ENCODE data around the gene GUCA1A. TPM values are rescaled to one million over a fixed set of nuclear protein-coding genes. Genes with fewer than 3 reads are reported as not detected.
"Not testable (repeated sequence)": the region's sequence is repeated elsewhere in the genome, so short reads cannot be mapped to it uniquely, and the experiment has no call there.

Gene GUCA1A
- total RNA-seq, 3 donors from 2014 or later (not counting 1 experiment from before 2014, with no cell fraction given) = not detected

GRCh38 chr6:42165016-42165415, 8.1 kb upstream of the GUCA1A start:
- Mint-ChIP-seq H3K27ac (no peak overlapping the region), H3K4me1 (peaks cover 0 to 5% of the 10 kb centered on the region in 2 donors), H3K36me3 (no peaks in the 10 kb centered on the region), H3K9me3 (no peaks in the 10 kb centered on the region), H3K4me3 (no peak overlapping the region), H3K27me3 (ENCODE audit: low read depth in 2 of 2) (peaks cover 7 to 16% of the 10 kb centered on the region in 2 donors)
- DNase-seq (no peak), ATAC-seq (no peak)
- no peaks in the 10 kb centered on the region for H3K36me3 ChIP-seq (ENCODE audit: control insufficient read depth, insufficient read depth, low read length)
- no peaks in the 10 kb centered on the region for H3K27me3 ChIP-seq (ENCODE audit: control insufficient read depth, insufficient read depth, low read length)
- no peak overlapping the region for H3K27ac ChIP-seq (ENCODE audit: low read length)
- TF ChIP-seq CTCF (IDR thresholded peaks at IDR 0.05) = no peak
- H3K4me1 ChIP-seq (ENCODE audit: control insufficient read depth, insufficient read depth, low read length) = no peaks in the 10 kb centered on the region
- no peak overlapping the region for H3K4me3 ChIP-seq (ENCODE audit: low read length)
- intact Hi-C loops (cut with micrococcal nuclease) = loop anchor here (5.0 to 10.0 kb wide), 2 partner anchors 88 to 460 kb away; no protein-coding TSS in a partner anchor
- WGBS (ENCODE audit: insufficient coverage) = 80% methylated on average over 9 of the region's 9 CpGs
- H3K9me3 ChIP-seq (ENCODE audit: control insufficient read depth, insufficient read depth, low read length) = no peaks in the 10 kb centered on the region

GRCh38 chr6:42166444-42167141, 6.6 kb upstream of the GUCA1A start:
- Mint-ChIP-seq H3K27me3 (ENCODE audit: low read depth in 2 of 2) (peaks cover 0 to 7% of the 10 kb centered on the region in 2 donors), H3K4me3 (no peak overlapping the region), H3K36me3 (no peaks in the 10 kb centered on the region), H3K9me3 (no peaks in the 10 kb centered on the region), H3K4me1 (peaks cover 0 to 5% of the 10 kb centered on the region in 2 donors), H3K27ac (no peak overlapping the region)
- H3K27ac ChIP-seq (ENCODE audit: low read length) = no peak overlapping the region
- H3K36me3 ChIP-seq (ENCODE audit: control insufficient read depth, insufficient read depth, low read length) = no peaks in the 10 kb centered on the region
- 31% methylated on average over 6 of the region's 8 CpGs for WGBS (ENCODE audit: insufficient coverage)
- intact Hi-C loops (cut with micrococcal nuclease) = loop anchor here (1.0 to 10.0 kb wide), 5 partner anchors 89 to 563 kb away; partner anchors contain the start of gene PRICKLE4
- H3K9me3 ChIP-seq (ENCODE audit: control insufficient read depth, insufficient read depth, low read length) = no peaks in the 10 kb centered on the region
- TF ChIP-seq CTCF (IDR thresholded peaks at IDR 0.05) = peak; percentile 87
- H3K4me3 ChIP-seq (ENCODE audit: low read length) = no peak overlapping the region
- H3K4me1 ChIP-seq (ENCODE audit: control insufficient read depth, insufficient read depth, low read length) = no peaks in the 10 kb centered on the region
- DNase-seq = peak; percentile 65 to 87
- ATAC-seq = peak; percentile 82 to 98 (median 93)
- H3K27me3 ChIP-seq (ENCODE audit: control insufficient read depth, insufficient read depth, low read length) = no peaks in the 10 kb centered on the region

- H3K36me3 Mint-ChIP-seq = no peaks in the 10 kb centered on the region
- H3K9me3 Mint-ChIP-seq = no peaks in the 10 kb centered on the region
- H3K27me3 Mint-ChIP-seq (ENCODE audit: low read depth in 2 of 2) = peaks cover 0 to 4% of the 10 kb centered on the region in 2 donors
- 90% methylated on average over 4 of the region's 6 CpGs for WGBS (ENCODE audit: insufficient coverage)
- intact Hi-C loops (cut with micrococcal nuclease) = loop anchor here (5.0 to 10.0 kb wide), 2 partner anchors 91 to 464 kb away; no protein-coding TSS in a partner anchor
- TF ChIP-seq CTCF (IDR thresholded peaks at IDR 0.05) = no peak
- Histone ChIP-seq H3K27me3 (ENCODE audit: control insufficient read depth, insufficient read depth, low read length) (no peaks in the 10 kb centered on the region), H3K4me1 (ENCODE audit: control insufficient read depth, insufficient read depth, low read length) (no peaks in the 10 kb centered on the region), H3K36me3 (ENCODE audit: control insufficient read depth, insufficient read depth, low read length) (no peaks in the 10 kb centered on the region), H3K9me3 (ENCODE audit: control insufficient read depth, insufficient read depth, low read length) (no peaks in the 10 kb centered on the region), H3K4me3 (ENCODE audit: low read length) (no peak overlapping the region), H3K27ac (ENCODE audit: low read length) (no peak overlapping the region)
- no peak overlapping the region for H3K4me3 Mint-ChIP-seq
- ATAC-seq (no peak), DNase-seq (no peak)
- H3K4me1 Mint-ChIP-seq = peaks cover 0 to 5% of the 10 kb centered on the region in 2 donors
- no peak overlapping the region for H3K27ac Mint-ChIP-seq
Observed at GRCh38 chr6:42168650-42169049, 4.5 kb upstream of the GUCA1A start.

GRCh38 chr6:42169780-42170179, 3.4 kb upstream of the GUCA1A start:
- not testable (repeated sequence) for H3K27me3 ChIP-seq (ENCODE audit: control insufficient read depth, insufficient read depth, low read length); H3K27ac ChIP-seq (ENCODE audit: low read length); H3K4me3 ChIP-seq (ENCODE audit: low read length); H3K4me1 ChIP-seq (ENCODE audit: control insufficient read depth, insufficient read depth, low read length); H3K27me3 Mint-ChIP-seq (ENCODE audit: low read depth in 2 of 2); ATAC-seq; H3K36me3 ChIP-seq (ENCODE audit: control insufficient read depth, insufficient read depth, low read length); DNase-seq; H3K36me3 Mint-ChIP-seq; H3K27ac Mint-ChIP-seq; H3K9me3 ChIP-seq (ENCODE audit: control insufficient read depth, insufficient read depth, low read length); H3K4me3 Mint-ChIP-seq; H3K9me3 Mint-ChIP-seq; H3K4me1 Mint-ChIP-seq
- WGBS (ENCODE audit: insufficient coverage) = 100% methylated on average over 1 of the region's 2 CpGs
- intact Hi-C loops (cut with micrococcal nuclease) = loop anchor here (5.0 to 10.0 kb wide), 2 partner anchors 92 to 465 kb away; no protein-coding TSS in a partner anchor

All from natural killer cell (primary cell).